ENCODE results near the gene DTD1.

DNA sequence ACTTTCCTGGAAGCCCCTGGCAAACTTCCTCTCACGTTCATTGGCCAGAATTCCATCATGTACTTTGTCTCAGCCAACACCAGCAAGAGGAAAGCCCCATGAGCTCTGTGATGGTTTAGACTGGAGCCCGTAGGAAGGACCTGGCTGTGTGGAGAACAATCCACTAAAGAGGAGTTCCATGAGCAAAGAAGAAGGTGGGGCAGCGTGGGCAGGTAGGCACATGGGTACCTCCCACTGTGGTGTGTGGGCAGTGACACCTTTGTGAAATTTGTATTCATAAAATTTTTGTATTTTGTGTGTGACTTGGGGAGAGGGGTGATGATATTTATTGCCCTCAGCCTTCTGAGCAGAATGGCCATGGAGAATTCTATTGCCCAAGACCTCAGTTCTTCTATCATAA, 136.2 kb downstream of the DTD1 start:
- TF ChIP-seq EZH2 (IDR thresholded peaks at IDR 0.05; ENCODE audit: insufficient read depth, poor library complexity, severe bottlenecking) = no peak
- TF ChIP-seq EZH2phosphoT487 (IDR thresholded peaks at IDR 0.05; ENCODE audit: insufficient read depth, low read depth) = no peak
